ENCODE measurements around the gene LMBR1.

Gene LMBR1

GRCh38 chr7:156682928-156683327 lies 210.1 kb downstream of the LMBR1 start:
- no peak for DNase-seq

DNA sequence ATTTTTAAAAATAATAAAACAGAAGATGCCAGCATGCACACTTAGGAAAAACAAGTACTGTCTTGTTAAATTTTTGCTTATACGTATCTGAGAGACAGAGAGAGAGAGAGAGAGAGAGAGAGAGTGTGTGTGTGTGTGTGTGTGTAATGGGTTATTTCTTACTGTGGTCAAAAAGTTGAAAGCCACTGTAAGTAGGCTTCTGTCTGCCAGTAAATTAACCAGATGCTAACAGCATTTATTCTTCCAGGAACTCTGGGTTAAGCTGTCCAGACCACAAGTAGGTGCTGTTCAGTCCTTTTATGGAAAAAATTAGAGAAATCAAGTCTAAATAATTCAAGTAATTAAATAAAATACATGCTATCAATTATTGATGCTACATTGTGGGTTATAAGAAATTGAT lies 212.7 kb downstream of the LMBR1 start:
- DNase-seq = no peak

- no peak for DNase-seq
Measured at GRCh38 chr7:156677374-156678054, 215.5 kb downstream of the LMBR1 start.

- DNase-seq = no peak
Measured at GRCh38 chr7:156676263-156676662, 216.7 kb downstream of the LMBR1 start.

DNA sequence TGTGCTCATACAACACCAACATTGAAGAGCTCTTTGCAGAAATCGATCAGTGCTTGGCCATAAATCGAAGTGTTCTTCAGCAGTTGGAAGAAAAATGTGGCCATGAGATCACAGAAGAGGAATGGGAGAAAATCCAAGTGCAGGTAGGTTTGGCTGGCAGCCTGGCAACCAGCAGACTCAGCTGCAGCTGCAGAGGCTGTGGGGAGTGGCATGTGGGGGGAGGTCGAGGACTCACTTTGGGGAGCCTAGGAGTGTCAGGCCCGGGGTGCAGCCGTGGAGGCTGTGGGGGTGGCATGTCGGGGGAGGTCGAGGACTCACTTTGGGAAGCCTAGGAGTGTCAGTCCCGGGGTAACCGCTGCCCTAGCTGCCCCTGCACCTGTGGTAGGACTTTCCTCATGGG lies 217.3 kb downstream of the LMBR1 start:
- DNase-seq = no peak

DNA sequence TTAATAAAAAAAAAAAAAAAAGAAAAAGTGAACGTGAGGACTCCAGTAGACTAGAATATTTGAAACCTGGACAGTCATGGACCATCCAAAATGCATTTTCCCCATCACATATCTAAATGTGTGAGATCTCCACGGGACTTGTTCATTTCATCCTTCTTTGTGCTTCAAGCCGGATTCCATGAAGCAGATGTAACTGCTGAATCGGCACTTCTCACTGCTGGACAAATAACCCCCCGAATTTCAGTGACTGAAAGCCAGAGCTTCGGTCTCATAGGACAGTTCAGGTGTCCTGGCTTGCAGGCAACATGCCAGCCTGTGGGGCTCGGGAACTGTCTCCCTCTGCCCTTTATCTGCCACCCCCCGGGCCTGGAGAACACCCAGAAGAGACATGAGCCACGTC lies 219.1 kb downstream of the LMBR1 start:
- no peak for DNase-seq

DNA sequence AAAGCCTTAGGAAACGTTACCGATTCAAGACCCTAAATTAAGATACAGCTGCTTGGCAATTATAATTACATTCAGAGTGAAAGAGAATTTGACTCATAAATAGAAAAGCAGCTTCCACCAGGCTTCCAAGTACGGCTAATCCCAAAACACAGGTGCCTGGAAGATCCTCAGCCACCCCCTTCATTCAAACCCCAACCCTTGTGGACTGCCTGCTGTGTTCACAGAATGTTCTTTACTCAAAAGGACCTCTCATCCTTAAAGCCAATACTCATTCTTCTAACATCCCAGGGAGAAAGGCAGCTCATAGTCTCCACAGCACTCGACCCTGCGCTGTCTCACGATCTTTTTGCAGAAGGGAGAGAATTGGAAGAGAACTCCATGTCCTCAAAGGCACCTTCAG lies 219.5 kb downstream of the LMBR1 start:
- DNase-seq = no peak

DNA sequence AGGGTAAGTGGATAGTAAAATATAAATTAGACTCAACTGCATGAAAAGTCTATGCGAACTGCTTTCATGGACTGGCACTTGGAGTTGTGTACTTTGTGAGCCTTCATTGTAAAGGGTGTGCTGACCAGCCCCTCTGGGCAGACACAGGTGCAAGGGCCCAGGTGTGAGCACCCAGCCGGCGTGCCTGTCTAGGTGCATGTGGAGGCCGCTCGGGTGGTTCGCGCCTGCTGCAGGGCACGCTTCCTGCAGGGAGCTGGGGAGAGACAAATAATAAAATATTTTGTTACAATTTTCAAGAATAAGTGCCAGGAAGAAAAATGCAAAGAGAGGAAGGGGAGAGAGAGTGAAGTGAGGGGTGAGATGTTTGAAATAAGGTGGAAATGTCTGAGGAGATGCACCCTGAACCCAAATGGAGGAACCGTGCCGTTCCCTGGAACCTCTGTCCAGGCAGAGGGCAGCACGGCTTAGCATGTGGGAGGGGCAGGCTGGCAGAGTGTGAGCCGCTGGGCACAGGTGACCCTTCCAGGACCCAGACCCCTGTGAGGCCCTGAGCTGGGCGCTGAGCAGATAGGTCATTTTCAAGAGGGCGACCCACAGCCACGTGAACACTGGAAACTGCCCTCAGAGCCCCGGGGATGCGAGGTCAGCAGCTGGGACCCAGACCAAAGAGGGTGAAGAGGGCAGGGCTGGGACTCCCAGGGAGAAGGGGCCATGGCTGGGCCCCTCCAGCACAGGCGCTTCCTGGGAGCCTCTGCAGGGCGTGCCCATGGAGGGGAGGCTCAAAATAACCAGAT lies 223.8 kb downstream of the LMBR1 start:
- DNase-seq = no peak

GRCh38 chr7:156668130-156668741 lies 224.7 kb downstream of the LMBR1 start:
- DNase-seq = no peak

DNA sequence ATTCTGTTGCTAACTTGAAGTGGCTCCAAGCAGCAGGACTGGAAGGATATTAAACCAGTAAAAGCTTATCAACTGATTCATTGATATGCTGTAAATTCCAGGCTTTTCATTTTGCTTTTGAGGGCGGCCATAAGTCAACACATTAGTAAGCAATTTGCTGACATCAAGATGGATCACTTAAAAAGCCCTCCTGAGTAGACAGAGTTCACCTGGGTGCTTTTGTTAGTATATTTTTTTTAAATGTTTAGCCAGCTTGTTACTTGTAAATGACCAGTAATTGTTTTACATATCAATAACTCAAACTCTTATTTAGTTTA lies 225.9 kb downstream of the LMBR1 start:
- DNase-seq = no peak

DNA sequence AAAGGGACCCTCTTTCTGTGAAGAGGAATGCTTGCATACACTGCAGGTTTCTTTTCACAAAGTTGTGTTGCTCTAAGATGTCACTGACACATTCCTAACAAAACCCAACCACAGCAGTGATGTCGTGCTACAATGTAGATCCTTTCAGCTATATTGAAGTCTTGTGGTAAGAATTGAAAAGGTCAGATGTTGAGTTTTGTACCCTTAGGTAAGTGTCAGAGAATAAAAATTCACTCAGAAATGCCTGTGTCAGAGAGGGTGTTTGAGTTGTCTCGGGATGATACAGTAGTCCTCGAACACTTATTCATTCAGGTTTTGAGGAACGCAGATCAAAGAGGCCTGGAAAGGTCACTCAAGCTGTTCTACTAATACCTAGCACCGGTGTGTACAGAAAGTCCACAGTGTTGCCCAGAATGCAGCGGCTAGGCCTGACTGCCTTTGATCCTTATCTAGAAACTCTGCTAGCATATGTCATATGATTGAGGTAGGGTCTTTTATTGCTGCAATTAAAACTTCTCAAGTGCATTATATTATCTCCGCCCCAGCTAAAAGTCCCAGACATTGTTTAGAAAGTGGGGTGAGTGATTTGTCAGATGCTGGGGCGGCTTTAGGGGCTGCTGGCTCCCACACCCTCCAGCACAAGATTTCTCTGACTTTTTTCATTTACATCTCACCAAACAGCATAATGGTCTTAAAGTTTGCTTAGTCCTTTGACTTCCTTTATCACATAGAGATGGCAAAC lies 226.4 kb downstream of the LMBR1 start:
- no peak for DNase-seq

- DNase-seq = no peak
Measured at GRCh38 chr7:156665101-156665500, 227.9 kb downstream of the LMBR1 start.

GRCh38 chr7:156662277-156662676 lies 230.7 kb downstream of the LMBR1 start:
- DNase-seq = no peak

- DNase-seq = no peak
Measured at GRCh38 chr7:156661637-156662036, 231.3 kb downstream of the LMBR1 start.

GRCh38 chr7:156659961-156660360 lies 233.0 kb downstream of the LMBR1 start:
- DNase-seq = no peak

DNA sequence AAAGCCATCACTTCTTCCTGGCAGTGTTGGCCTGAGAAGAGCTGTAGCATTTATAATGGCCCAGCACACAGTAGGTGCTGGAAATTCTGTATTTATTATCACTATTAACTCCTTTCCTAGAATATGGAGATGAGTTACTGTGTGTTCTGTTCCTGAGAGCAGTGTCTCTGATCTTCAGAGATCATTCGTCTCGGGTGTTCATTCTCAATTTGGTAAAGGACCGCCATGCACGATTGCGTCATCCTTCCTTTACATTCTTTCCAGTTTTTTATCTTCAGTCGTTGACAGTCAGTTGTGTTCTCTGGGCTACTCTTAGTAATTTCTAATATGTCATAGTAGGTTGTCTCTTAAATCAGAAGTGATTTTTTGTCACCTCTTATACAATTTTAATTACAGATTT lies 233.8 kb downstream of the LMBR1 start:
- DNase-seq = no peak

DNA sequence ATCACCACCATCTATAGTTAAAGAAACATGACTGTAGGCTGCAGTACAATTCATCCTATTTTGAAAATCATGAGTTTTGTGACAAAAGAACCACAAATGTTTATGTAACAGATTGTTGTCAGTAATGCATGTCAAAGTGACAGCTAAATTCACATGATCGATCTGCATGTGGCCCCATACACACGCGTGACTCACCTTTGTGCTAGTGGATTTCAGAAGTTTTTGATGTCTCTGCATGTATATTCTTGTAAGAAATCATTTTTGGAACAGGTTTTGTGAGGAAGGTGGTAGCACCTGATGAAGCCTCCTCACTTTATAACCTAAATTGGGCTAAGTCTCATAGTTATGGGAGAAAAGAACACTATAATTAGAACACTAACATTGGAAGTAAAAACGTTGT lies 235.3 kb downstream of the LMBR1 start:
- no peak for DNase-seq

- DNase-seq = no peak
Measured at GRCh38 chr7:156656598-156656997, 236.4 kb downstream of the LMBR1 start.

DNA sequence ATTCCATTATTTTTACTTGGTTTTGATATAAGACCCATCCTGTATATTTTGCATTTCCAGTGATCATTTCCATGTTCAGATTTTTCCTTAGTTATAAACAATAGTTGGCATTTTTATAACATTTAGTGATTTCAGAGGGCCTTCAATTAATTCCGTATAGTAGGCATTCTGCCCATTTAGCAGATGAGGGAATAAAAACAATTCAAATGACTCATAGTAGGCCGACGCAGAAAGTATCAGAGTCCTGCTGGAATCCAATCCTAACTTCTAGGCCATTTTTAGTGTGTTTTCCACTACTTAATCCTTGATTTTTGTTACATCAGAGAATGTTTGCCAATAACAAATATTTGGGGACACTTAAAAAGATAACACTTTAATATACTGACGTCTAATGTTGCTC lies 237.0 kb downstream of the LMBR1 start:
- DNase-seq = no peak

DNA sequence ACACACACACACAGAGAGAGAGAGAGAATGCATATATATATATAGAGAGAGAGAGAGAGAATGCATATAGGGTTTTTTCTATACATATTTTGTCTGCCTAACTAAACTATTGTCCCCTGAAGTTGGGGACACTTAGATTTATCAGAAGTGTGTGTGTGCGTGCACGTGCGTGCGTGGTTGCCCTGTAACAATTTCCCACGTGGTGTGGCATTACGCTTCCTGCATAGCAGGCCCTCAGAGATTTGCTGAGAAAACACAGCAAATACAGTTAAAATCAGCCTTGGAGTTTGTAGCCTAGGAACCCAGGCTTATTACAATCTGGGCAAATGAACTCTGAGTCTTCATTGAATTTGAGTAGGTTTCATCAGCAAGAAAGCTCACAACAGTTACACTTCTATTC lies 237.7 kb downstream of the LMBR1 start:
- DNase-seq = no peak

DNA sequence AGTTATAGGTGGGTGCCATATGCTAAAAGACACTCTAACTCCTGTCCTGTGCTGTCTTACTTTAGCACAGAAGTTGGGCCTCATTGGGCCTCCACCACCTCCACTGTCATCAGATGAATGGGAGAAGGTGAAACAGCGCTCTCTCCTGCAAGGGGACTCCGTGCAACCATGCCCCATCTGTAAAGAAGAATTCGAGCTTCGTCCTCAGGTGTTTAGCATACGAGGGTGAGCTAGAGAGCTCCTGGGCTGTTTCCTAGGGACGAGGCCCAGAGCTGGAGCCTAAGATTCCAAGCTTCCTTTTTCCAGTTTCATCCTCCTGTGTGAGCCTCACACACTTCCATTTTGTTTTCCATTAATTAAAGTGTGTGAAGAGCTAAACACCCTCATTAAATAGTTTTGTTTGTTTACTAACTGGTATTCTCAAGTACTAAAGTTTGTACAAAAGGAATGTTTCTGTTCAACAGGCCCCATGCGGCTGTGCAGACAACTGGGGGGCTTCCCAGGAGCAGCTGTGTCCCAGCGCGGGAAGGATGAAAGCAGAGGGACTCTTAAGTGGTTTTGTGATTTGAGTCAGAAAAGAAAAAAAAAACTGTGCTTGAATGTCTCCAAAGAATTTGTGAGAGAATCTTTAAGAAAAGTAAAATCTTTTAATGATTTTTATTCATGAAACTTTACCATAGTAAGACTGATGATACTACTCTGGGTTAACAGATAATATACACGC lies 238.3 kb downstream of the LMBR1 start:
- DNase-seq = no peak

DNA sequence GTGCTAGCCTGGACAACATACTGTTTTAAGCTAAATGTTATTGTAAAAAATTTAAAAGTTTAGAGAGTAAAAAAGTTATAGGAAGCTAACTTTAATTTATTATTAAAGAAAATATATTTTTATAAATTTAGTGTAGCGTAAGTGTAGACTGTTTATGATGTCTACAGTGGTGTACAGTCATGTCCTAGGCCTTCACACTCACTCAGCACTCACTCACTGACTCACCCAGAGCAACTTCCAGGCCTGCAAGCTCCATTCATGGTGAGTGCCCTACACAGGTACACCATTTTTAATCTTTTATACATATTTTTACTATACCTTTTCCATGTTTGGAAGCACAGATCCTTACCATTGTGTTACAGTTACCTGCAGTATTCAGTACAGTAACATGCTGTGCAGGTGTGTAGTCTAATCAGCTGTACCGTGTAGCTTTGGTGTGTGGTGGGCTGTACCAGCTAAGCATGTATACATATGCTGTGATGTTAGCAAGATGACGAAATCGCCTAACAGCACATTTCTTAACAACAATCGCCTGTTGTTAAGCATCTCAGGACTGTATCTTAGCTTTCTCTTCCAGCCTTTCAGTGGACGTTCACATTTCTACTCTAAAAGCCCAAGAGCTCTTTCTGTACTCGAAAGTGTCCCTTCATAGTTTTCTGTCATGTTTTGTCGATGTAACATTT lies 240.0 kb downstream of the LMBR1 start:
- DNase-seq = no peak

Data from RPMI8226 (cell line).